Prostate gland (tissue), 2 donors: Measurements from ENCODE around the gene KYAT1.

ENCODE experiments used
- POLR2A ChIP-seq: fragments of 450-650 bp; IDR thresholded peaks from one replicate; pipeline ENCODE4 v1.6.1; 2016; ENCODE audit warnings: antibody characterized with exemption, mild to moderate bottlenecking
- POLR2AphosphoS5 ChIP-seq: sonication (generic); formaldehyde crosslinking; IDR thresholded peaks from one replicate; pipeline ENCODE4 v1.6.1; 2017; ENCODE audit warnings: antibody characterized with exemption
- TF ChIP-seq, protein P1 (sequence below), 4 experiments: fragments of 200-600 bp in 2 of 4; fragments of 450-650 bp in 2 of 4; sonication (generic) in 2 of 4; IDR thresholded peaks; 1 replicate in 3 of 4; 2 replicates in 1 of 4; pipeline ENCODE4 v1.5.1; 2016 to 2019; ENCODE audit warnings: antibody characterized with exemption in 4 of 4, mild to moderate bottlenecking in 2 of 4, moderate library complexity in 2 of 4

GRCh38 chr9:128785427-128785826 lies 96.3 kb downstream of the KYAT1 start:
- TF ChIP-seq, protein P1, sequence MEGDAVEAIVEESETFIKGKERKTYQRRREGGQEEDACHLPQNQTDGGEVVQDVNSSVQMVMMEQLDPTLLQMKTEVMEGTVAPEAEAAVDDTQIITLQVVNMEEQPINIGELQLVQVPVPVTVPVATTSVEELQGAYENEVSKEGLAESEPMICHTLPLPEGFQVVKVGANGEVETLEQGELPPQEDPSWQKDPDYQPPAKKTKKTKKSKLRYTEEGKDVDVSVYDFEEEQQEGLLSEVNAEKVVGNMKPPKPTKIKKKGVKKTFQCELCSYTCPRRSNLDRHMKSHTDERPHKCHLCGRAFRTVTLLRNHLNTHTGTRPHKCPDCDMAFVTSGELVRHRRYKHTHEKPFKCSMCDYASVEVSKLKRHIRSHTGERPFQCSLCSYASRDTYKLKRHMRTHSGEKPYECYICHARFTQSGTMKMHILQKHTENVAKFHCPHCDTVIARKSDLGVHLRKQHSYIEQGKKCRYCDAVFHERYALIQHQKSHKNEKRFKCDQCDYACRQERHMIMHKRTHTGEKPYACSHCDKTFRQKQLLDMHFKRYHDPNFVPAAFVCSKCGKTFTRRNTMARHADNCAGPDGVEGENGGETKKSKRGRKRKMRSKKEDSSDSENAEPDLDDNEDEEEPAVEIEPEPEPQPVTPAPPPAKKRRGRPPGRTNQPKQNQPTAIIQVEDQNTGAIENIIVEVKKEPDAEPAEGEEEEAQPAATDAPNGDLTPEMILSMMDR (IDR thresholded peaks at IDR 0.05), result no peak
- TF ChIP-seq POLR2A, result no peak
- TF ChIP-seq POLR2AphosphoS5, result no peak
